22Rv1 (cell line): ENCODE measurements around the gene PLSCR5.

ENCODE experiments used
- ZFX ChIP-seq: fragments of 450-650 bp; IDR thresholded peaks from 2 replicates; pipeline ENCODE4 v1.6.1; 2017; ENCODE audit warnings: antibody characterized with exemption, borderline replicate concordance
- TF ChIP-seq, protein P1 (sequence below): fragments of 450-650 bp; IDR thresholded peaks from 2 replicates; pipeline ENCODE4 v1.5.1; 2017; ENCODE audit warnings: mild to moderate bottlenecking

DNA sequence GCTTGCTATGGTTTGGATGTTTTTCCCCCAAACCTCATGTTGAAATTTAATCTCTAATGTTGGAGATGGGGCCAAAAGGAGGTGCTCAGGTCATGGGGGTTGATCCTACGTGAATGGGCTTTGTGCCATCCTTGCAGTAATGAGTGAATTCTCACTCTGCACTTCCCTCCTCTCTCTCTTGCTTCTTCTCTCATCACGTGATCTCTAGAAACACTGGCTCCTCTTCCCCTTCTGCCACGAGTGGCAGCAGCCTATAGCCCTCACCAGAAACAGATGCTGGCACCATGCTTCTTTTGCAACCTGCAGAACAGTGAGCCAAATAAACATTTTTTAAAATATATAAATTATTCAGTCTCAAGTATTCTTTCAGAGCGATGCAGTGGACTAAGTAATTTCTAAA lies 47.4 kb downstream of the PLSCR5 start:
- TF ChIP-seq, protein P1, sequence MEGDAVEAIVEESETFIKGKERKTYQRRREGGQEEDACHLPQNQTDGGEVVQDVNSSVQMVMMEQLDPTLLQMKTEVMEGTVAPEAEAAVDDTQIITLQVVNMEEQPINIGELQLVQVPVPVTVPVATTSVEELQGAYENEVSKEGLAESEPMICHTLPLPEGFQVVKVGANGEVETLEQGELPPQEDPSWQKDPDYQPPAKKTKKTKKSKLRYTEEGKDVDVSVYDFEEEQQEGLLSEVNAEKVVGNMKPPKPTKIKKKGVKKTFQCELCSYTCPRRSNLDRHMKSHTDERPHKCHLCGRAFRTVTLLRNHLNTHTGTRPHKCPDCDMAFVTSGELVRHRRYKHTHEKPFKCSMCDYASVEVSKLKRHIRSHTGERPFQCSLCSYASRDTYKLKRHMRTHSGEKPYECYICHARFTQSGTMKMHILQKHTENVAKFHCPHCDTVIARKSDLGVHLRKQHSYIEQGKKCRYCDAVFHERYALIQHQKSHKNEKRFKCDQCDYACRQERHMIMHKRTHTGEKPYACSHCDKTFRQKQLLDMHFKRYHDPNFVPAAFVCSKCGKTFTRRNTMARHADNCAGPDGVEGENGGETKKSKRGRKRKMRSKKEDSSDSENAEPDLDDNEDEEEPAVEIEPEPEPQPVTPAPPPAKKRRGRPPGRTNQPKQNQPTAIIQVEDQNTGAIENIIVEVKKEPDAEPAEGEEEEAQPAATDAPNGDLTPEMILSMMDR = no peak
- TF ChIP-seq ZFX = no peak
